Activated CD8-positive, alpha-beta memory T cell treated with anti-CD3 and anti-CD28 coated beads for 1 hour (primary cell): ENCODE data around the gene POTEG.
"Not testable (repeated sequence)": the region's sequence is repeated elsewhere in the genome, so short reads cannot be mapped to it uniquely, and the experiment has no call there.

Source experiments
- DNase-seq, 2 donors: peaks; one replicate each; pipeline ENCODE4 v3.0.0-alpha.2; 2020; ENCODE audit warnings: low read depth in 1 of 2; ENCODE audit errors: extremely low read depth in 1 of 2

The POTEG gene

DNA sequence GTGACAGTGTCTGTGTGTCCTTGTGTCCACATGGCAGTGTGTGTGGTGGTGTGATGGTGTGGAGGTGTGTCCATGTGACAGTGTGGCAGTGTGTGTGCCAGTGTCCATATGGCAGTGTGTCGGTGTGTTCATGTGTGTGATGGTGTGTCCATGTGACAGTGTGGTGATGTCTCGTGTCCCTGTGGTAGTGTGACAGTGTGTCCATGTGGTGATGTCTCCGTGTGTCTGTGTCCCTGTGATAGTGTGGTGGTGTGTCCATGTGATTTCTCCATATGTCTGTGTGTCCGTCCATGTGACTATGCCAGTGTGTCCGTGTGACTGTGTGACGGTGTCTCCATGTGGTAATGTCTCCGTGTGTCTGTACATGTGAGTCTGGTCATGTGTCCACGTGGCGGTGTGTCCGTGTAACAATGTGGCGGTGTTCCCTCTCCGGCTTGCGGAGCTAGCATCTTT lies 59.7 kb downstream of the POTEG start:
- DNase-seq: not testable (repeated sequence)

DNA sequence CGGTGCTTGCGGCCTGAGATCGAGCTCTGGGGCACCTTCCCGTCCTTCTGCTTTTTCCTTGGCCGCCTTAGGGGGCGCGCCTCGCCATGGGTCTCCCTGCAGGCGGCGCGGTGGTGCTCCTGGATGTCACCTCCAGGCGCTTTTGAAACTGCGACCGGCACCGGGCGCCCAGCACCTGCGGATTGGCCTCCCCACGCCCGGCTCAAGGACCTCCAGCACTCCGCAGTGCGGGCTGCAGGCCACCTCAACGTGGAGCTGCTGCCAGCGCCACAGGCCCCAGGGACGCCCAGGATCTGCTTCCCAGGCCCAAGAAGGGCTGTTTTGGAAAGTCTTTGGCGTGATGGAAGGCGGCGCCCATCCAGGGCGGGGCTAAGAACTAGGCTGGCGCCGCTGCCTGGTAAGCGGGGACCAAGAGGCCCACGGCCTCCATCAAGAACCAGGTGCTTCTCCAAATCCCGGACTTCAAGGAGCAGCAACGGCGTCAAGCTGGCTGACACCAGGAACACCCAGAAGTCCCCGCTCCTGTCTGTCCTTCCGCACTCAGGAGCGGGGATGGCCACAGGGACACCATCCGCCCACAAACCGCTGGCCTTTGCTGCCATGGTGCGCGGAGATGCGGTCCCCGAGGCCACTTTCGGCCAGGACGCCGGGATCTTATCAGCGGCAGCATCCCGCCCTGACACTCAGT lies 61.2 kb downstream of the POTEG start:
- DNase-seq: not testable (repeated sequence)

DNA sequence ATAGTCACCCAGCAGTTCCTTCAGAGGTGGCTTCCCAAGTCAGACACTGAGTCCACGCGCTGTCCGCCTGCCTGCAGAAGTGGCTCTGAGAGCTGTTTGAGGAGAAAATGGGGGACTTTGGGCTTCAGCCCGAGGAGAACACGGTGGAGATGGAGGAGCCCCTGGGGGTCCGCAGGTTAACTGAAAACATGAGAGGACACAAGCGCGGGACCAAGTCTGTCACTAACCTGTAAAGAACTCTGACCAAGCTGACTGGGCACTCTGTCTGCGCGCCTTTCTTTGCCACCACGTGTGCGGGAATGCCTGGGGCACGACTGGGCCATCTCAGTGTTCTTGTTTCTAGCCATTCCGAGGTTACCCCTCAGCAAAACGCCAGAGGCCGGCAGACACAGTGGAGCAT lies 62.4 kb downstream of the POTEG start:
- not testable (repeated sequence) for DNase-seq

DNA sequence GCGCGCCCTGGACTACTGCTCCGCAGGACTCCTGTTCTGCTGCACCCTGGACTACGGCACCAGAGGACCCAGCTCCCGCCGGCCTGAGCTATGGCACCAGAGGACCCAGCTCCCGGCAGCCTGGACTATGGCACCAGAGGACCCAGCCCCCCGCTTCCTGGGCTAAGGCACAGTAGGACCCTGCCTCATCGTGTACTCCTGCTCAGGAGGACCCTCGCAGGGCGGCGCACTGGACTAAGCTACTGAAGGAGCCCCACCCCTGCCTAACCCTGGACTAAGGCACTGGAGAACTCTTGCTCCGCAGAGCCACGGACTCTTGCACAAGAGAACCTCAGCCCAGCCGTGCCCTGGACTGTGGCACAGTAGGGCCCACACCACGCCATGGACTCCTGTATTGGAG lies 71.3 kb downstream of the POTEG start:
- DNase-seq: not testable (repeated sequence)

DNA sequence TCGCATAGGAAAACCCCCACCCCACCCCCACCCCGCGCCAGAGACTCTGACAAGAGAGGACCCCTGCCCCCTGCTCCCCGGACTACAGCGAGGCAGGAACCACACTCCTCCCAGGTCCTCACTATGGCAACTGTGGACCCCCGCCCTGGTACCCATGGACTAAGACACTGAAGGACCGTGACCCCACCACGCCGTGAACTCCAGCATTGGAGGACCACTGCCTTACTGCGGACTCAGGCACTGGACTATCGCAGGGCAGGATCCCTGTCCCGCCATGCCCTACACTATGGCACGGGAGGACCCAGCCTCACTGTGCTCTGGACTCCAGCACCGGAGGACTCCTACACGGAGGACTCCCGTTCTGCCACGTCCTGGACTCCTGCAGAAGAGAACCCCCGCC lies 71.8 kb downstream of the POTEG start:
- DNase-seq: not testable (repeated sequence)

DNA sequence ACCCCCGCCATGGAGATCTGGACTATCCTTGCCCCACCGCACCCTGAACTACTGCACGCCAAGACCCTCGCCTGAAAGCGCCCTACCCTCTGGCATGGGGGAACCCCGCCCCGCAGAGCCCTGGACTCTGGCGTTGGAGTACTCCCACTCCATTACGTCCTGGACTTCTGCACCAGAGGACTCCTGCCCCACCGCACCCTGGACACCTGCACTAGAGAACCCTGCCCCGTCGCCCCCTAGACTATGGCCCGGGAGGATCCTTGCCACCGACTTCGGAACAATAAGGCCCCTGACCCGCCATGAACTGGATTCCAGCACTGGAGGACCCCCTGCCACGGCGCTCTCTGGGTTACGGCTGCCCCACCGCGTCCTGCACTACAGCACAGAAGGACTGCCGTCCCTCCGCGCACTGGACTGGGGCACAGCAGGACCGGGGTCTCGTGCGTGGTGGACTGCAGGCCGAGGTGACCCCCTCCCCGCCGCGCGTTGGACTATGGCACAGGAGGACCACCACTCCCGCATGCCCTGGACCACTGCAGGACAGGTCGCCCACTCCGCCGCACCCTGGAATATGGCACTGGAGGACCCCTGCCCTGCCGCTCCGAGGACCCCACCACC lies 72.4 kb downstream of the POTEG start:
- not testable (repeated sequence) for DNase-seq

DNA sequence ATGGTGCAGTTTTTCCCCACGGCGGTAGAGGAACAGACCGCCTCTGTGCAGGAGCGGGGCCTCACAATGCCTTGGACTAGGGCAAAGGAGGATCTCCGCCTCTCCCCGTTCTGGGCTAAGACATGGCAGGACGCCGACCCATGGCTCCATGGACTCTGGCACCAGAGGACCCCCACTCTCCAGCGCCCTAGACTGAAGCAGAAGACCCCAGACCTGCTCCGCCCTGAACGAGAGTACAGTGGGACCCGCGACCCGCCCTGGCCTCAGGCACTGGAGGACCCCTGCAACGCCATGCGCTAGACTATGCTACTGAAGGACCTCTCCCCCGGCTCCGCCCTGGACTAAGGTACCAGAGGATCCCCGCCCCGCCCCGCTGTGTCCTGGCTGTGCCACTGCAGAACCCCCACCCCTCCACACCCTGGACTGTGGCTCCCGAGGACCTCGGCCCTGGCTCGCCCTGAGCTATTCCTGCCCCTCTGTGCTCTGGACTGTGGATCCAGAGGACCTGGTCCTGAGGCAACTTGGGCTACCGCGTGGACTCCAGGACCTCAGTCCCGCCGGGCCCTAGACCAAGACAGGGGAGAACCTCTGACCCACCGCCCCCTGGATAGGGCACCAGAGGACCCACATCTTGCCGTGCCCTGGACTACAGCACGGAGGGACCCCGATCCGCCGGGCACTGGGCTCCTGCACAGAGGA lies 73.1 kb downstream of the POTEG start:
- DNase-seq: not testable (repeated sequence)
